Upper lobe of left lung (tissue), 6 donors: ENCODE results near the gene TERF2IP. TPM values are rescaled to one million over a fixed set of nuclear protein-coding genes. Genes with fewer than 3 reads are reported as not detected.
A peak's percentile ranks its signal among the peaks of the same experiment; 100 is the strongest.

Source experiments
- ATAC-seq, 2 donors: fragments of 200-7000 bp; cut with Tn5 transposase; one replicate each; pipeline ENCODE4 v1.9.1; 2022; ENCODE audit warnings: mild to moderate bottlenecking in 2 of 2, moderate library complexity in 2 of 2; ENCODE audit not compliant: low FRiP score in 2 of 2
- DNase-seq, 2 donors: peaks; one replicate each; pipeline ENCODE4 v3.0.0-alpha.2; 2019 to 2020
- H3K27ac ChIP-seq, 4 donors: fragments of 200-600 bp; sonication (generic); one replicate each; pipeline ENCODE4 v1.5.1; 2016 to 2019
- H3K27me3 ChIP-seq, 4 donors: fragments of 200-600 bp; sonication (generic); one replicate each; pipeline ENCODE4 v1.5.1; 2017 to 2019
- H3K36me3 ChIP-seq, 4 donors: fragments of 200-600 bp; sonication (generic); one replicate each; pipeline ENCODE4 v1.5.1; 2016 to 2019
- H3K4me1 ChIP-seq, 4 donors: fragments of 200-600 bp; sonication (generic); one replicate each; pipeline ENCODE4 v1.5.1; 2018 to 2019
- H3K4me3 ChIP-seq, 4 donors: fragments of 200-600 bp; sonication (generic); one replicate each; pipeline ENCODE4 v1.5.1; 2017 to 2019; ENCODE audit warnings: mild to moderate bottlenecking in 2 of 4, moderate library complexity in 1 of 4
- H3K9me3 ChIP-seq, 4 donors: fragments of 200-600 bp; sonication (generic); one replicate each; pipeline ENCODE4 v1.5.1; 2018 to 2019
- CTCF ChIP-seq, 6 experiments: fragments of 450-650 bp in 4 of 6; fragments of 200-600 bp in 2 of 6; sonication (generic) in 2 of 6; IDR thresholded peaks; one replicate each; pipeline ENCODE4 v1.5.1; 2016 to 2019; ENCODE audit warnings: antibody characterized with exemption in 6 of 6
- EP300 ChIP-seq, 4 donors: sonication (generic); formaldehyde crosslinking; IDR thresholded peaks; one replicate each; pipeline ENCODE4 v1.5.1; 2017; ENCODE audit warnings: antibody characterized with exemption in 4 of 4, control low read depth in 2 of 4
- POLR2A ChIP-seq, 4 donors: fragments of 450-650 bp; IDR thresholded peaks; one replicate each; pipeline ENCODE4 v1.5.1; 2016 to 2017; ENCODE audit warnings: antibody characterized with exemption in 4 of 4, mild to moderate bottlenecking in 2 of 4
- POLR2AphosphoS5 ChIP-seq, 2 donors: sonication (generic); formaldehyde crosslinking; IDR thresholded peaks; one replicate each; pipeline ENCODE4 v1.5.1; 2017; ENCODE audit warnings: antibody characterized with exemption in 2 of 2
- WGBS, 2 donors: methylation state at CpG; one replicate each; pipeline ENCODE4 v1.1.5; 2017 to 2018; 5-methylcytosine and 5-hydroxymethylcytosine counted together
- total RNA-seq, 6 donors: library from RNA; depleted of rRNA in 4 of 6; stranded (reverse); fragments of >200 nt in 4 of 6; gene quantifications; one replicate each; pipeline versions ENCODE4 v1.1.0 to v1.2.1, GENCODE V29; 2016 to 2021
- donor health status: DM: no; HTN: no; CAD: no; lungs with moderate emphysema.
- donor health status: DM: no; HTN: yes; CAD: no; lungs with severe emphysema.

TERF2IP gene
- total RNA-seq, 6 donors from 2014 or later = 45.1 to 70.0 (median 59.1) TPM

GRCh38 chr16:75618780-75619179 is 28.8 kb upstream of the TERF2IP start:
- no peak for ATAC-seq
- WGBS, 2 donors = 92 to 96% methylated on average over 2 of the region's 2 CpGs
- H3K4me1 ChIP-seq = peaks cover 9 to 22% (median 13%) of the 10 kb centered on the region in 4 donors
- H3K4me3 ChIP-seq = no peak overlapping the region
- TF ChIP-seq EP300 (IDR thresholded peaks at IDR 0.05) (no peak), POLR2AphosphoS5 (IDR thresholded peaks at IDR 0.05) (no peak)
- peaks cover 0 to 53% (median 45%) of the 10 kb centered on the region in 4 donors for H3K36me3 ChIP-seq
- no peak for DNase-seq
- no peaks in the 10 kb centered on the region for H3K9me3 ChIP-seq
- no peak overlapping the region for H3K27ac ChIP-seq
- no peaks in the 10 kb centered on the region for H3K27me3 ChIP-seq

DNA sequence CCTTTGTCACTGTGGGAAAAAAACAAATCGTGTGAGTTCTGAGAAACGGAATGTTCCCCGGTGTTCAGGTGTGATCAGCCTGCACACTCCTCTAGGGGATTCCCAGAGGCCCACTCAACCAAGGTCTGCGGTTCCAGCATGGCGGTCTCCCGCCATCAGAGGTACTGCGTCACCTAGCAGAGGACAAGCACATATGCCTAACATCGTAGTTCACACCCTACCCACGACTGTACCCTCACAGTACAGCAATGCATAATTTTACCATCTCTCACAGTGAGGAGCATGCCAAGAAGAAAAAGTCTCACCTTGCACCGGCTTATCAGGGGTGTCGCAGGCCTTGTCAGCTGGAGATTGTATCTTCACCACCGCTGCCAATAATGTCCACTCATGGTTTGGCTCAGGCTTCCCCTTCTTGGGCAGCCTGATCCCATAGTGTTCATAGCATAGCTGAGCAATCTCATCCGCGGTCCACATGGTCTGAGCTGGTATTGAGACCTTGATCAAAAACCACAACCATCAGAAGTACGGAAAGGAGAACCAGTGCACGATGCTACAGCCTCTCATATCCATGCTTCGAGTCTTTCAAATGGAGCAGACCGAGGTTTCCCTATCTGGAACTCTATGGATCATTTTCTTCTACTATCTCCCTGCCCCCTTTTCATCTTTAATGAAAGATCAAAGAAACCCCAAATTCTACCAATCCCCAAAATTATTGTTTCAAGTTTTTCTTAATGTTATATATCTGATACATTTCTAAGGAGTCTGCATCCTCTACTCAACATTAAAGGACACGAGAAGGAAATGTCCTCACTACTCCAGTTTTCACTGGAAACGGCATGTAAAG is 27.0 kb upstream of the TERF2IP start:
- Histone ChIP-seq H3K27me3 (no peaks in the 10 kb centered on the region), H3K36me3 (peaks cover 0 to 41% (median 34%) of the 10 kb centered on the region in 4 donors), H3K4me3 (no peak overlapping the region), H3K27ac (no peak overlapping the region), H3K4me1 (peaks cover 9 to 23% (median 13%) of the 10 kb centered on the region in 4 donors), H3K9me3 (no peaks in the 10 kb centered on the region)
- WGBS, 2 donors = 83 to 90% methylated on average over 20 of the region's 20 CpGs
- TF ChIP-seq POLR2AphosphoS5 (IDR thresholded peaks at IDR 0.05) = no peak
- TF ChIP-seq CTCF (IDR thresholded peaks at IDR 0.05) = no peak
- no peak for TF ChIP-seq POLR2A (IDR thresholded peaks at IDR 0.05)
- no peak for TF ChIP-seq EP300 (IDR thresholded peaks at IDR 0.05)
- DNase-seq (peak in 1 of 2 donors; percentile 23), ATAC-seq (no peak)

DNA sequence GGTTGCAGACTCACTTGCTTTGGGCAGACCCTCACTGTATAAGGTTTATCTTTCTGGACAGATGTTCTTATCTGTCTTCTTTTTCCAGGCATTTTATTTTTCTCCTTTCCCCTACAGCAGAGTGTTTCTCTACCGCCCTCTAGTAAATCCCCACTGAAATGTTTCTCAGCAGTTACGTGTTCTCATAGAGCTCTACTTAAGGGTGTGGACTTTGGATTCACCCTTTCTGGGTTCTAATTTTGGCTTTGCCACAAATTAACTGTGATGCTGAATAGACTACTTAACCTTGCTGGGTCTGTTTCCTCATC is 26.4 kb upstream of the TERF2IP start:
- 39 to 40% methylated on average over 2 of the region's 2 CpGs for WGBS, 2 donors
- Histone ChIP-seq H3K27me3 (no peaks in the 10 kb centered on the region), H3K4me3 (no peak overlapping the region), H3K4me1 (peaks cover 9 to 23% (median 13%) of the 10 kb centered on the region in 4 donors), H3K36me3 (peaks cover 0 to 40% (median 28%) of the 10 kb centered on the region in 4 donors), H3K9me3 (no peaks in the 10 kb centered on the region), H3K27ac (no peak overlapping the region)
- DNase-seq (no peak), ATAC-seq (no peak)
- TF ChIP-seq CTCF (IDR thresholded peaks at IDR 0.05) (no peak), EP300 (IDR thresholded peaks at IDR 0.05) (no peak), POLR2A (IDR thresholded peaks at IDR 0.05) (no peak), POLR2AphosphoS5 (IDR thresholded peaks at IDR 0.05) (no peak)

DNA sequence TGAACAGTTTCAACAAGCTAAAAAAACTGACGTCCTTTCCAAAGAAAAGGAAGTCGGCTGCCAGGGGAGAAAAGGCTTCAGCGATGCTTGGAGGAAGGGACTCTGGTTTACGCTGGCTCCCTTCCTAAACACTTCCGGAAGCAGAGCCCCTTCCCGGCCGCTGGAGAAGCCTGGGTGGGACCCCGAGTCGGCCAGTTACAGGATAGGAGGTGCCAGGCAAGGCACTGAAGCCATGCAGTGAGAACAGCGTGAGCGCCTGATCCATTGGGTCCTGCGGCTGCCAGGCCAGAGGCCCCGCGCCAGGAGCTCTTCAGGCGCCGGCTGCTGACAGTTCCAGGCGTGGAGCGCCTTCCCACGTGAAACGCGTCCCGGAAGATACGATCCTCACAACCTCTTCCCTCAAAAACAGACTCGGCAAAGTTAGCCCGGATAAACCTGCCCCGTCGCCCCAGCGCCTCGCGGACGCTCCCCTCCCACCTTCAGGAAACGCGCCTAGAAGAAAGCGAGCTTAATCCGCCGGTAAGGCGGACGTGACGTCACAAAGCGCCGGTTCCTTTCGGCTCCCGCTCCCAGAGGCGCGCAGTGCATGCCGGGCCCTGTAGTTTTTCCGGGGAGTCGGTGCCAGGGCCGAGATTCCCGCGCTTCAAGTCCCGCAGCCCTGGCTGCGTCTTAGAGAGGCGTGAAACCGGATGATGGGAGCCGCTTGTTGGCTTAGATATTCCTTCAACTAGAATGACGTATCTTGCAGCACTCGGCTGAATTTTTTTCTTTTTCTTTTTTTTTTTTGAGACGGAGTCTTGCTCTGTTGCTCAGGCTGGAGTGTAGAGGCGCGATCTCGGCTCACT is 24.6 kb upstream of the TERF2IP start, which contains the start of gene ADAT1:
ADAT1 (minus strand) TSS at position 521 of the 845 bp plus-strand sequence. CDS start 2,482 bp downstream, outside the sequence.
- peaks cover 0 to 40% (median 15%) of the 10 kb centered on the region in 4 donors for H3K36me3 ChIP-seq
- no peaks in the 10 kb centered on the region for H3K9me3 ChIP-seq
- peaks cover 15 to 23% (median 21%) of the 10 kb centered on the region in 4 donors for H3K4me1 ChIP-seq
- peak within 1 kb of the TSS; percentile 89 to 96 (median 93) for H3K27ac ChIP-seq
- peak within 1 kb of the TSS; percentile 69 to 82 (median 78) for H3K4me3 ChIP-seq
- peak; percentile 96 to 98 for ATAC-seq
- WGBS, 2 donors = 0% methylated on average over 23 to 44 of the region's 62 CpGs
- H3K27me3 ChIP-seq = no peaks in the 10 kb centered on the region
- DNase-seq = peak; percentile 97 to 99
- TF ChIP-seq POLR2A (IDR thresholded peaks at IDR 0.05) = peak in 3 of 4 donors; percentile 61 to 86 (median 81)
- TF ChIP-seq POLR2AphosphoS5 (IDR thresholded peaks at IDR 0.05) = peak; percentile 93 to 94
- TF ChIP-seq CTCF (IDR thresholded peaks at IDR 0.05) = peak in 1 of 6 experiments; percentile 6
- TF ChIP-seq EP300 (IDR thresholded peaks at IDR 0.05) = no peak

DNA sequence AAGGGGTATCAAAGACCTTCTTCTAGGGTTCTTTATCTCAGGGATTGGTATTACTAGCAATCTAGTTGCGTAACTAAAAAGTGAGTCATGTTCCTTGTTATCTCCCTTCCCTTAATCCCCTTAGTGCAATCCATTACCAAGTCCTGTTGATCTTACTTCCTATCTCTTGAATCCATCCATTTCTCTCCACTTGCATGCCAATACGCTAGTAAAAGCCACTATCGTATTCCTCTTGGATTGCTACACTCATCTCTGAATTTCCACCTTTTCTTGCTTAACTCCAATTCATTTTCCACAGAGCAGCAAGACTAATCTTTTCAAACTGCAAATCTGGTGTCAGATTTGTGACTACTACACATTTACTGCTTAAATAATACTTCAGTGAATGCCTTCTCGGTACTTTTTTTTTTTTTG is 22.6 kb upstream of the TERF2IP start:
- Histone ChIP-seq H3K27me3 (no peaks in the 10 kb centered on the region), H3K27ac (no peak overlapping the region), H3K9me3 (no peaks in the 10 kb centered on the region), H3K4me1 (peaks cover 17 to 27% (median 23%) of the 10 kb centered on the region in 4 donors), H3K36me3 (peaks cover 14 to 43% (median 20%) of the 10 kb centered on the region in 4 donors), H3K4me3 (no peak overlapping the region)
- 79 to 92% methylated on average over 4 of the region's 4 CpGs for whole genome bisulfite sequencing, 2 donors
- ATAC-seq (peak in 1 of 2 donors; percentile 27), DNase-seq (no peak)
- no peak for TF ChIP-seq CTCF (IDR thresholded peaks at IDR 0.05)
- no peak for TF ChIP-seq POLR2AphosphoS5 (IDR thresholded peaks at IDR 0.05)
- no peak for TF ChIP-seq POLR2A (IDR thresholded peaks at IDR 0.05)
- no peak for TF ChIP-seq EP300 (IDR thresholded peaks at IDR 0.05)
